CD4-positive, alpha-beta T cell treated with Interleukin-12 subunit alpha and Interleukin-12 subunit beta, for 1 hour (primary cell): ENCODE data around the gene SPECC1L.
A peak's percentile ranks its signal among the peaks of the same experiment; 100 is the strongest.

Source experiments
- DNase-seq: peaks from one replicate; pipeline ENCODE4 v3.0.0-alpha.2; 2020

Gene SPECC1L

GRCh38 chr22:24431309-24432034 is 160.8 kb downstream of the SPECC1L start:
- DNase-seq, result no peak

- DNase-seq, result no peak
These were observed 161.6 kb downstream of the SPECC1L start for GRCh38 chr22:24432059-24432853.

GRCh38 chr22:24433001-24433827 is 162.6 kb downstream of the SPECC1L start:
- DNase-seq, result no peak

- no peak for DNase-seq
These were observed 163.3 kb downstream of the SPECC1L start for GRCh38 chr22:24433828-24434470.

GRCh38 chr22:24434471-24435322 is 164.1 kb downstream of the SPECC1L start:
- DNase-seq, result peak; percentile 79

GRCh38 chr22:24435323-24435645 is 164.7 kb downstream of the SPECC1L start:
- no peak for DNase-seq

GRCh38 chr22:24435861-24436371 is 165.3 kb downstream of the SPECC1L start:
- DNase-seq, result no peak

GRCh38 chr22:24436553-24436952 is 165.9 kb downstream of the SPECC1L start:
- no peak for DNase-seq

GRCh38 chr22:24437091-24437490 is 166.5 kb downstream of the SPECC1L start:
- no peak for DNase-seq

GRCh38 chr22:24437741-24438328 is 167.2 kb downstream of the SPECC1L start:
- no peak for DNase-seq

GRCh38 chr22:24440270-24440717 is 169.7 kb downstream of the SPECC1L start:
- DNase-seq, result no peak

- no peak for DNase-seq
These were observed 170.2 kb downstream of the SPECC1L start for GRCh38 chr22:24440718-24441405.

GRCh38 chr22:24441406-24442351 is 171.0 kb downstream of the SPECC1L start:
- DNase-seq, result no peak

- no peak for DNase-seq
These were observed 171.7 kb downstream of the SPECC1L start for GRCh38 chr22:24442352-24442744.

GRCh38 chr22:24443668-24444067 is 173.0 kb downstream of the SPECC1L start:
- DNase-seq, result no peak

- DNase-seq, result no peak
These were observed 173.6 kb downstream of the SPECC1L start for GRCh38 chr22:24444251-24444650.

GRCh38 chr22:24444729-24445466 is 174.3 kb downstream of the SPECC1L start:
- DNase-seq, result no peak

GRCh38 chr22:24445481-24446259 is 175.0 kb downstream of the SPECC1L start:
- DNase-seq, result no peak
